Measurements from ENCODE around the gene PUM1. TPM values are rescaled to one million over a fixed set of nuclear protein-coding genes. Genes with fewer than 3 reads are reported as not detected.
"Not testable (repeated sequence)": the region's sequence is repeated elsewhere in the genome, so short reads cannot be mapped to it uniquely, and the experiment has no call there.

Gene PUM1
- total RNA-seq, 1 donor from 2014 or later = 137 TPM

- Mint-ChIP-seq H3K27me3 (no peaks in the 10 kb centered on the region), H3K4me1 (peaks cover 52% of the 10 kb centered on the region), H3K36me3 (ENCODE audit: low read depth) (peaks cover 28% of the 10 kb centered on the region), H3K4me3 (peak overlapping the region; percentile 99), H3K9me3 (no peaks in the 10 kb centered on the region), H3K27ac (peak overlapping the region; percentile 98)
- intact Hi-C loops (cut with micrococcal nuclease) = loop anchor here (2.0 to 10.0 kb wide), 3 partner anchors 15 to 269 kb away; partner anchors contain the start of genes SNRNP40 and ZCCHC17
- DNase-seq (no peak), ATAC-seq (ENCODE audit: low read depth) (no peak)
- ChIA-PET POLR2A (interaction anchor here (0.7 to 0.8 kb wide), 2 partner anchors 92 to 1187 kb away, joined by 3 read pairs; no protein-coding TSS in a partner anchor), CTCF (no interaction called here)
- no peak for TF ChIP-seq CTCF (IDR thresholded peaks at IDR 0.05)
Measured at GRCh38 chr1:31063631-31064030, 1.9 kb downstream of the PUM1 start.

GRCh38 chr1:31062867-31063380 lies 2.6 kb downstream of the PUM1 start:
- Mint-ChIP-seq H3K27ac (peak overlapping the region; percentile 30), H3K4me3 (peak overlapping the region; percentile 99), H3K27me3 (no peaks in the 10 kb centered on the region), H3K36me3 (ENCODE audit: low read depth) (peaks cover 35% of the 10 kb centered on the region), H3K4me1 (peaks cover 57% of the 10 kb centered on the region), H3K9me3 (no peaks in the 10 kb centered on the region)
- intact Hi-C loops (cut with micrococcal nuclease) = loop anchor here (10.0 kb wide), 1 partner anchor 268 kb away; no protein-coding TSS in a partner anchor
- CTCF ChIA-PET = no interaction called here
- ATAC-seq (ENCODE audit: low read depth) (no peak), DNase-seq (no peak)
- POLR2A ChIA-PET = no interaction called here
- no peak for TF ChIP-seq CTCF (IDR thresholded peaks at IDR 0.05)

GRCh38 chr1:31062162-31062866 lies 3.2 kb downstream of the PUM1 start:
- POLR2A ChIA-PET; H3K27me3 Mint-ChIP-seq; H3K27ac Mint-ChIP-seq; CTCF ChIA-PET; ATAC-seq (ENCODE audit: low read depth); H3K9me3 Mint-ChIP-seq; DNase-seq: not testable (repeated sequence)
- Mint-ChIP-seq H3K4me1 (peaks cover 61% of the 10 kb centered on the region), H3K36me3 (ENCODE audit: low read depth) (peaks cover 41% of the 10 kb centered on the region), H3K4me3 (peak overlapping the region; percentile 99)
- intact Hi-C loops (cut with micrococcal nuclease) = loop anchor here (10.0 kb wide), 1 partner anchor 268 kb away; no protein-coding TSS in a partner anchor

- Mint-ChIP-seq H3K27ac (no peak overlapping the region), H3K4me1 (peaks cover 66% of the 10 kb centered on the region), H3K4me3 (peak overlapping the region; percentile 28), H3K36me3 (ENCODE audit: low read depth) (peaks cover 55% of the 10 kb centered on the region), H3K27me3 (no peaks in the 10 kb centered on the region), H3K9me3 (no peaks in the 10 kb centered on the region)
- DNase-seq (no peak), ATAC-seq (ENCODE audit: low read depth) (no peak)
- no peak for TF ChIP-seq CTCF (IDR thresholded peaks at IDR 0.05)
- POLR2A ChIA-PET = no interaction called here
- CTCF ChIA-PET = no interaction called here
- intact Hi-C loops (cut with micrococcal nuclease) = no loop called here
Measured at GRCh38 chr1:31058012-31058411, 7.5 kb downstream of the PUM1 start.

- Mint-ChIP-seq H3K4me1 (peaks cover 54% of the 10 kb centered on the region), H3K4me3 (no peak overlapping the region), H3K27me3 (no peaks in the 10 kb centered on the region), H3K9me3 (no peaks in the 10 kb centered on the region), H3K36me3 (ENCODE audit: low read depth) (peaks cover 63% of the 10 kb centered on the region), H3K27ac (no peak overlapping the region)
- intact Hi-C loops (cut with micrococcal nuclease) = no loop called here
- no peak for ATAC-seq (ENCODE audit: low read depth)
- DNase-seq = no peak
- CTCF ChIA-PET = no interaction called here
- POLR2A ChIA-PET = interaction anchor here (0.6 to 0.9 kb wide), 3 partner anchors 28 to 1304 kb away, joined by 4 to 13 read pairs (median 5); no protein-coding TSS in a partner anchor
- TF ChIP-seq CTCF (IDR thresholded peaks at IDR 0.05) = no peak
Measured at GRCh38 chr1:31055953-31056352, 9.6 kb downstream of the PUM1 start.
